NB4 (cell line): ENCODE data around the gene HDGF.

Experiments
- DNase-seq: peaks from one replicate; pipeline ENCODE4 v3.0.0; 2010; ENCODE audit warnings: low read depth
- H3K4me3 ChIP-seq: one replicate; pipeline ENCODE4 v1.5.1; 2011; ENCODE audit warnings: mild to moderate bottlenecking, low read depth, low read length, moderate library complexity
- CTCF ChIP-seq: IDR thresholded peaks from one replicate; pipeline ENCODE4 v1.5.1; 2012; ENCODE audit warnings: low read depth, low read length
- MAX ChIP-seq: IDR thresholded peaks from 2 replicates; pipeline ENCODE4 v1.6.1; 2011; ENCODE audit warnings: low read depth, low read length
- MYC ChIP-seq: IDR thresholded peaks from 2 replicates; pipeline ENCODE4 v1.6.1; 2011; ENCODE audit warnings: low read depth, low read length
- POLR2A ChIP-seq: IDR thresholded peaks from 2 replicates; pipeline ENCODE4 v1.6.1; 2011; ENCODE audit warnings: mild to moderate bottlenecking; ENCODE audit not compliant: insufficient read length; ENCODE audit errors: extremely low read depth

HDGF gene

GRCh38 chr1:156725683-156726280, 25.7 kb downstream of the HDGF start:
- DNase-seq: peak; percentile 93
- H3K4me3 ChIP-seq: peak overlapping the region; percentile 100
- no peak for TF ChIP-seq POLR2A
- peak; percentile 52; the same call in 1 of the 2 replicates for TF ChIP-seq MYC
- TF ChIP-seq CTCF: peak; percentile 84
- TF ChIP-seq MAX: peak; percentile 75

DNA sequence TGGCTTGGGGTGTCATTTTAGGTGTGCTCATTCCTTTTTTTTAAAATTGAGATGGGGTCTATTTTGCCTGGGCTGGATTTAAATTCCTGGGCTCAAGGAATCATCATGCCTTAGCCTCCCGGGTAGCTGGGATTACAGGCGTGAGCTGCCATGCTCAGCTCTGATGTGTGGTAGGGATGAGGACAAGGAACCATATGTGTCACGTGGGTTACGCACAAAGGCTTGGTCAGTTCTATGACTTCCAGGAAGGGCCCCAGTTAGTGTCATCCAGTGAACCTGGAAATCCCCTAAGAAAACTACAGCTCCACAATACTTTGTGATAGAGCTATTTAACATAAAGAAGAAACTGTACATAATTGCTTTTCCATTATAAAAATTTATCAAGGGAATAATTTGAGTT, 29.9 kb downstream of the HDGF start:
- DNase-seq: no peak
- no peak overlapping the region for H3K4me3 ChIP-seq
- TF ChIP-seq MYC (no peak), CTCF (no peak), POLR2A (no peak), MAX (no peak)

GRCh38 chr1:156721131-156721530, 30.3 kb downstream of the HDGF start:
- H3K4me3 ChIP-seq: no peak overlapping the region
- no peak for TF ChIP-seq MAX
- no peak for TF ChIP-seq CTCF
- TF ChIP-seq MYC: no peak
- DNase-seq: no peak

DNA sequence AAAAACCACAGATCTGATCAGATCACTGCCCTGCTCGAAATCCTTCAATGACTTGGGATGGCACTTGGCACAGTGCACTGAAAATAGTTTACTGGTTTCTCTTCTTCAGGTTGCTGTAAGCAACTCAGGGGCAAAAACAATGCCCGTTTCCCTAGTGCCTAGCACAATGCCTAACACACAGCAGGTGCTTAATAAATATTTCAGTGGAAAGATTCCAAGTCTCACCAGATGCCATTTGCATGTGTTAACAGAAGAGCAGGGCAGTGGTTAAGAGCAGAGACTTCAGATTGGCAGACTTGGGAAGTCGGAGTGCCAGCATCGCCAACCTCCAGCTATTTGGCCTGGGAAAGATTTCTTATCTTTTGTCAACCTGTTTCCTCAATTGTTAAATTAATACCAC, 34.1 kb downstream of the HDGF start:
- H3K4me3 ChIP-seq: no peak overlapping the region
- TF ChIP-seq POLR2A (no peak), MYC (no peak), CTCF (no peak), MAX (no peak)
- DNase-seq: no peak

GRCh38 chr1:156714830-156715229, 36.6 kb downstream of the HDGF start:
- TF ChIP-seq MYC (no peak), POLR2A (no peak), CTCF (no peak), MAX (no peak)
- no peak for DNase-seq
- no peak overlapping the region for H3K4me3 ChIP-seq
